HFFc6 (cell line): ENCODE results near the gene POLR2H. TPM values are rescaled to one million over a fixed set of nuclear protein-coding genes. Genes with fewer than 3 reads are reported as not detected.

Experiments
- DNase-seq: peaks from one replicate; pipeline ENCODE4 v3.0.0-alpha.2; 2018
- H3K27ac Mint-ChIP-seq: 2 replicates; pipeline ENCODE4 v1.8.0; 2020; ENCODE audit warnings: mild to moderate bottlenecking, mixed read lengths
- H3K27me3 Mint-ChIP-seq: 2 replicates; pipeline ENCODE4 v1.8.0; 2021; ENCODE audit warnings: mild to moderate bottlenecking, moderate library complexity, mixed read lengths; ENCODE audit not compliant: insufficient read depth
- H3K36me3 Mint-ChIP-seq: 2 replicates; pipeline ENCODE4 v1.8.0; 2021; ENCODE audit warnings: low read depth, mixed read lengths
- H3K4me1 Mint-ChIP-seq: 2 replicates; pipeline ENCODE4 v1.8.0; 2020; ENCODE audit warnings: low read depth, mixed read lengths
- H3K4me3 Mint-ChIP-seq: 2 replicates; pipeline ENCODE4 v1.8.0; 2020; ENCODE audit warnings: mild to moderate bottlenecking, moderate library complexity, mixed read lengths
- H3K9me3 Mint-ChIP-seq: 2 replicates; pipeline ENCODE4 v1.8.0; 2020; ENCODE audit warnings: mild to moderate bottlenecking, mixed read lengths
- total RNA-seq, 6 experiments: library from RNA; stranded (reverse); fragmentation: NEBNext Ultra II Directional; extraction: Animal tissue kit (Norgen Biotek cat#: 25700); gene quantifications; 2 replicates in 1 of 6; 3 replicates in 5 of 6; pipeline ENCODE4 v1.2.3, GENCODE V29; 2021
- TF ChIP-seq, protein P1 (sequence below): fragments of 200-600 bp; sonication (generic); IDR thresholded peaks from 2 replicates; pipeline ENCODE4 v1.5.0; 2021; ENCODE audit warnings: antibody characterized with exemption, mild to moderate bottlenecking

The POLR2H gene
- total RNA-seq, 6 experiments from 2014 or later = 45.4 to 68.6 (median 50.1) TPM

DNA sequence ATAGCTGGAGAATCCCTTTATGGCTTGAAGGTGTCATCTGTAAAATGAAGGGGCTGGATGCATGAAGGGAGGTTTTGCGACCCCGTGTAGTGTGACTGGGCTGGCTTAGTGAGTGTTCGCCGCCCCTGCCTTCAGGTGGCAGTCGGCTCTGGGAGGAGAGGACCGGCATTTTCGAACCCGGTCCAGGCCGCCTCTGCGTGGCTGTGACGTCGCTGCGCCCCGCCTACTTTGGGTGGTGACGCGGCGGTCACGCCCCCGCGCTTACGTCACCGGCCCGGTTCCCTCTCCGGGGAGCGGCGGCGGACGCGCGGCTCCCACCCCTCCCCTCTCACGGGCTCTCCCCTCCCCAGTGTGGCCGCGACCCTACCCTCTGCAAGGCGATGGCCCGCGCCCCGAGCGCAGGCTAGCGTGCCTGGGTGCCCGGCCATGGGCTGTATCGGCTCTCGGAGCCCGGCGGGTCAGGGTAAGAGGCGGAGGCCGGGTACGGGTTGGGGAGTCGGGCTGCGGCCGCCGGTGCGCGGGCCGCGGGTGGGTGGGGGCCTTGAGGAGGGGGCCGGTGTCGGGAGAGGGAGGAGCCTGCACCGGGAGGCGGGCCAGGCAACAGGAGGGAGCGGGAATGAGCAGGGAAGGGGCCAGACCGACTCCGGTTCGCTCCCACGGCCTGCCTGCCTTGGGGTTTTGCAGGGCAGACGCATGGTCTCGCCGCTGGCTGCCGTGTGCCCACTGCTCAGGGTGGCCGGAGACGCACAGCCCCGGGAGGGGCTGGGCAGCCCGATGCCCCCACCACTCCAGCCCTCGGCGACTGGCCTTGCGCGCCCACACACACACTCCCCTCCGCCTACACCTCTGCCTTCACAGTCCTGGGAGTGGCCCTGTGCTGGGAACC lies 25.6 kb upstream of the POLR2H start:
- TF ChIP-seq, protein P1, sequence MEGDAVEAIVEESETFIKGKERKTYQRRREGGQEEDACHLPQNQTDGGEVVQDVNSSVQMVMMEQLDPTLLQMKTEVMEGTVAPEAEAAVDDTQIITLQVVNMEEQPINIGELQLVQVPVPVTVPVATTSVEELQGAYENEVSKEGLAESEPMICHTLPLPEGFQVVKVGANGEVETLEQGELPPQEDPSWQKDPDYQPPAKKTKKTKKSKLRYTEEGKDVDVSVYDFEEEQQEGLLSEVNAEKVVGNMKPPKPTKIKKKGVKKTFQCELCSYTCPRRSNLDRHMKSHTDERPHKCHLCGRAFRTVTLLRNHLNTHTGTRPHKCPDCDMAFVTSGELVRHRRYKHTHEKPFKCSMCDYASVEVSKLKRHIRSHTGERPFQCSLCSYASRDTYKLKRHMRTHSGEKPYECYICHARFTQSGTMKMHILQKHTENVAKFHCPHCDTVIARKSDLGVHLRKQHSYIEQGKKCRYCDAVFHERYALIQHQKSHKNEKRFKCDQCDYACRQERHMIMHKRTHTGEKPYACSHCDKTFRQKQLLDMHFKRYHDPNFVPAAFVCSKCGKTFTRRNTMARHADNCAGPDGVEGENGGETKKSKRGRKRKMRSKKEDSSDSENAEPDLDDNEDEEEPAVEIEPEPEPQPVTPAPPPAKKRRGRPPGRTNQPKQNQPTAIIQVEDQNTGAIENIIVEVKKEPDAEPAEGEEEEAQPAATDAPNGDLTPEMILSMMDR = no peak
- peak; percentile 62 for DNase-seq
- peak overlapping the region; percentile 97 for H3K27ac Mint-ChIP-seq
- H3K36me3 Mint-ChIP-seq = peaks cover 58% of the 10 kb centered on the region
- peaks cover 30% of the 10 kb centered on the region for H3K27me3 Mint-ChIP-seq
- H3K4me3 Mint-ChIP-seq = peak overlapping the region; percentile 87
- peaks cover 83% of the 10 kb centered on the region for H3K4me1 Mint-ChIP-seq
- no peaks in the 10 kb centered on the region for H3K9me3 Mint-ChIP-seq

DNA sequence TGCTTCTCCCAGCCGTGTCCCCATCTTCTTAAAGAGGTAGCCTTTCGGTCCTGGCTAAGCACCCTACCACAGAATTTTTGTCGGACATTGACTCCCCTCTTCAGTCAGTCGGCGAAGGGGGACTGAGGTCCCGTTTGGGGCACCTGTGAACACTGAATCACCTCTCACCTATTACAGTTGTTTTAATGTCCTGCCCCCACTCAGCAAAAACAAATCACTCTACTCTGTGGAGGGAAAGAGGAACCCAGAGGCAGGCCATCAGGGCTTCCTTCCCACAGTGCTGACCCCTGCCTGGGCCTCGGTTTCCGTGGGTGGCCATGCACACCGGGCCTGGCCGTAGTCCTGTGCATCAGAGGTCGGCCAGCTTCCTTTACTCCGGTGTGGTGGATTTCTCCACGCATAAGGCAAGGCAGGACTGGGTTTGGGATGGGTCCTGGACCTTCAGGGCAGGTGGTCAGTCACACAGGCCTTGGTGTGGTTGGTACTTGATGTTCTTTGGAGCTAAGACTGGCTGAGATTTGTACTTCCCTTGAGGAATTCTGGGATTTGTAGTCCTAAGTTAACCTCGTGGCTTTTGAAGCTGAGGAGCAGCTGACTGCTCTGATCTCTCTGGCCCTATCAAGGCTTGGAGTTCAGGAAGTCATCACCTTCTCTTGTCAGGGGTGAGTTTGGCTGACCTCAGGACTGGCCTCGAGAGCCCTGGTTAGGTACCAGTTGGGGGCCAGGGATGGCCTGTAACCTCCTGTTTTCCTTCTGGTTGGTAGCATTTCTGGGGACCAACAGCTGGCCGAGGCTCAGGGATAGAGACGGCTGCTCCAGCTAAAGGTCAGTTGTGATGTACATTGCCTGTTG lies 24.7 kb upstream of the POLR2H start:
- Mint-ChIP-seq H3K4me3 (peak overlapping the region; percentile 87), H3K4me1 (peaks cover 83% of the 10 kb centered on the region), H3K27ac (peak overlapping the region; percentile 97), H3K36me3 (peaks cover 50% of the 10 kb centered on the region), H3K9me3 (no peaks in the 10 kb centered on the region), H3K27me3 (peaks cover 28% of the 10 kb centered on the region)
- DNase-seq = peak; percentile 55
- TF ChIP-seq, protein P1 = no peak

DNA sequence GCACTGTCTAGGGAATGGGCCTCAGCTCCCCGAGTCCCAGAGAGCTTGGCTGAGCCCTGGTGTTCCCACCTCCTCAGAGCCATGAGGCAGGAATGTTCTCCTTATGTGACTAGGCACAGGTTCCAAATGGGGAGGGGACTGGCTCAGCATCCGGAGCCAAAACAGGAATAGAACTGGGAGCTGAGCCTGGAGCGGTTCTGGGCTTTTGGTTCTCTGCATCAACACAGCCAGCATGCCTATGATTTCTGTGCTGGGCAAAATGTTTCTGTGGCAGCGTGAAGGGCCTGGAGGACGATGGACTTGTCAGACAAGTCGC lies 24.2 kb upstream of the POLR2H start, which contains the start of gene FAM131A:
Gene FAM131A, plus strand, starts transcription at position 202 of the 316 bp plus-strand sequence. Its CDS starts 31 bp downstream, at position 233.
- H3K4me1 Mint-ChIP-seq = peaks cover 78% of the 10 kb centered on the region
- TF ChIP-seq, protein P1 = no peak
- H3K4me3 Mint-ChIP-seq = peak within 1 kb of the TSS; percentile 87
- peak within 1 kb of the TSS; percentile 97 for H3K27ac Mint-ChIP-seq
- H3K36me3 Mint-ChIP-seq = peaks cover 44% of the 10 kb centered on the region
- no peaks in the 10 kb centered on the region for H3K9me3 Mint-ChIP-seq
- peaks cover 26% of the 10 kb centered on the region for H3K27me3 Mint-ChIP-seq
- DNase-seq = peak; percentile 12

DNA sequence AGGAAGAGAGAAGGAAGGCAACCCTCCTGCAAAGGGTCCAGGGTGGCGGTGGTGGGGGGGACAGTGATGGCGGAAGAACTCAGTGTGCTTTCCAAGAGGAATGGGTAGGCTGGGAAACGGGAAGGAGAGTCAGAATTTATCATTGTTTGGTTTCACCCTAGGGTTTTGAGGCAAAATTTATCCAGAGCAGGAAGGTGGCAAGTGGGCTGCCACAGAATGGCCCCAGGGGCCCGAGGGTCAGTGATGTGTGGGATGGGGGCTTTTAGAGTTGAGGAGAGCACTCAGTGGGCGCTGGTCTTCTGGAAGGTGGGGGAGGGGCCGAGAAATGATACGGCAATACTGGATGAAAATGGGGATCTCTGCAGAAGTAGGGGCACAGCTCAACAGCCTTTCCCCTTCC lies 23.5 kb upstream of the POLR2H start:
- Mint-ChIP-seq H3K36me3 (peaks cover 43% of the 10 kb centered on the region), H3K27ac (peak overlapping the region; percentile 97)

DNA sequence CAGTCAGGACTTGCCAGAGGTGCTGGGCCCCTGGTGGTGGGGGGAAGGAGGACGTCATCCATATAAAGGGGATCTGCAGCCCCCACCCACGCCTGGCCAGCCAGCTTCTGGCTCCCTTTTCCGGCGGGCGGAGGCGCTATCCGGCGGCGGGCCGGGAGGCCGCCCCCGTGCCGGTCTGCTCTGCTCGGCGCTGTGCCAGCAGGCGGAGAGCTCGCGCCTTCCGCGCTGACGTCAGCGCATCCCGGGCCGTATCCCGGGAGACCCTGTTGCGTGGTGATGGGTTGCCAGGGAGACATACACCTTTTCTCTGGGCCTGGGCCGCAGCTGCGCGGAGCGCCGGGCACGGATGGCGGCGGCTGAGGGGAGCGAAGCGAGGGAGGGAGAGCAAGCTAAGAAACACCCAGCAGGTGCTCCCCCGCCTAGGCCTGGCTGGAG lies 23.0 kb upstream of the POLR2H start:
- TF ChIP-seq, protein P1 = peak; percentile 57
- Mint-ChIP-seq H3K27ac (peak overlapping the region; percentile 97), H3K36me3 (peaks cover 37% of the 10 kb centered on the region), H3K9me3 (no peaks in the 10 kb centered on the region), H3K27me3 (peaks cover 22% of the 10 kb centered on the region), H3K4me1 (peaks cover 78% of the 10 kb centered on the region), H3K4me3 (peak overlapping the region; percentile 87; the same call in 1 of the 2 replicates)
- no peak for DNase-seq

More for the DNA sequence above, 23.5 kb upstream of the POLR2H start:
- TF ChIP-seq, protein P1 = no peak
- H3K27me3 Mint-ChIP-seq = peaks cover 22% of the 10 kb centered on the region
- peaks cover 78% of the 10 kb centered on the region for H3K4me1 Mint-ChIP-seq
- no peak for DNase-seq
- H3K9me3 Mint-ChIP-seq = no peaks in the 10 kb centered on the region
- H3K4me3 Mint-ChIP-seq = peak overlapping the region; percentile 87
